GM21723 (cell line): ENCODE results near the gene DAB2.
A peak's percentile ranks its signal among the peaks of the same experiment; 100 is the strongest.

Source experiments
- ATAC-seq: cut with Tn5 transposase; IDR thresholded peaks from one replicate; pipeline ENCODE4 v1.9.1; 2021; ENCODE audit warnings: mild to moderate bottlenecking, moderate library complexity; ENCODE audit not compliant: unreplicated experiment

Gene DAB2

DNA sequence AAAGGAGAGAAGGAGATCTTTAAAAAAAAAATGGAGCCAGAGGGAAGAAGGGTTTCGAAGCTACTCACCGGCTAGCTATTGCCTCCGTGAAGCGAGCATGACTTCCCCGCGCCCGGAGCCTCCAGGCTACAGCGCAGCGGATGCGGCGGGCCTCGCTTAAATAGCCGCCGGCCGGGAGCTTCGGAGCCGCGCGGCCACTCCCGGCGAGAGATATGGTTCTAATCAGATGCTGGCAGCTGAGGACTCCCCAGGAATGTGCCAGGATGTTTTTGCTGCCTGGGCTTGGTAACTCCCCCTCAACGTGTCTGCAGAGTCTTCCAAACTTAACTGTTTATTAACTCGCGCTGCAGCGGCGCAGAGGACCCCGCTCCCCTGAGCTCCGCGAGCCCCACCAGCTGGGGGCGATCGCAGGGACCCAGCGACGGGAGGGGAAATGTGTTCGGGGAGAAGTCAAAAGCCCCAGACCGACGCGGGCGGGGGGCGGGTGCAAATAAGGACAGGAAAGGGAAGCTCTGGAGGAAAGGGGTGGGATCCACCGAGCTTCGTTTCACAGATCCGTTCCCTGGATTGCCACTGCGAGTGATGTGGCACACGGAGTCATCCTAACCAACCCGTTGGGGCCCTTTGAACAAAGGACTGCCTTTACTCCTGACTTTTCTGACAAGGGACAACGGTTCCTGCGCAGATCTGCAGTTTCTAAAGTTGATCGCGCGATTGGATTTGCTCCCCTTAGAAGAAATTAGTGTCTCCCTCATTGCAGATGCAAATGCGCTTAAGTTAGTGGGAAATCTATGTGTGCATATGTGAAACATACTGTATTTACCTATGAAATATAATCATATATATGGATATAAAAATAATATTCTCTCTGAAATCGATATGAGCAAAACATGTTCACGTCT, at the start of gene DAB2:
Gene DAB2, minus strand, starts transcription at position 245 of the 902 bp plus-strand sequence. CDS start 30,660 bp downstream, outside the sequence.
- ATAC-seq = peak; percentile 57

DNA sequence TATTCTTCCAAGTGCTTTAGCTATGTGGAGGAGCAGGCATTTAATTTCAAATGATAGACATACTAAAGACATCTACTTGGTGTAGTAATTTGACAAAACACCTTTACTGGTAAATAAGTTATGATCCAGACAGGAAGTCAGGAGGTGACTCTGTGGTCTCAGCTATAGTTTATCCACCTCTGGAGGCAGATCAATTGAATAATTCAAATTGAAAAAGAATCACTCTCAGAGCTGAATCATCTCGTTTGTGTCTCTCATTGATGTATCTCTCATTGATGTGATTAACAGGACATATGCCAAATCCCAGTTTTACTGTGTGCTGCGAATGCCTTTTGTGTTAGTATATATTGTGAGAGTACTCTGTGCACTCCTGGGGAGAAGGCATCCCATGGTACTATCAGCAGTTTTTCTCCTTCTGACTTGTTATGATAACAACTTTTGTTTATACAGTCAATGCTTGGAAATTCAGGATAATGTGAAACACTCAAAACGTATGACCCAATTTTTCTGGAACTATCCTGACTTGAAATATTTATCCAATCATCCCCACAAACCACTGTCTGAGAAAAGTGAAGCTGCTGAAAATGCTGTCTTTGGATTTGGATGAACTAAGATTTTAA, 48.5 kb upstream of the DAB2 start:
- ATAC-seq = no peak

DNA sequence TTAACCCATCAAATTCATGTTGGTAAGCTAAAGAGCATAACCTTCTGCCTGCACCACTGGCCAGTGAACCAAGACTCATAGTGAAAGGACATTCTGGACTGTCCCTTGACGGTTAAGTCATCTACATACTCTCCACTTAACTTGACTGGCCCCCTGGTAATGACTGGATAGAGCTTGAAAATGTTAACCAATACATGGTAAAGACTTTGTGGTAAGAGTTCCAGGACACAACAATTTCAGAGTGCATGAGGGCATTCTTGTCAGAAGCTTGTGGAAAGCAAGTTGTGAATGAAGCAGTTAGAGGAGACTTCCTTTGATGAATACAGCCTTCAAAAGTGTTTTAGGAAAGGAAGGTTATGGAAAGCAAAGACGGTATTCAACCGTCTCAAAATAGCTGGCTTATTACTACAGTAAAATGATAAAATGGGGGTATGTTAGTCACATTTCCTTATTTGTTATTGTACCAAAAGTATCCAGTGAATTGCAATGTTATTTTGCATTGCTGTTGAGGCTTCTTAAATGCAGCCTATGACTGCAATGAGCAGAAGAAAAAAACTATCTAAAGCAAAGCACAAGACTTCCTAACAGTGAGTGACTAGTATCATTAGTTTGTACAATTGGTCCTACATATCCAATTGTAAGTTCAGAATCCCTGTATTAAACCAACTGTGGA, 47.2 kb upstream of the DAB2 start:
- no peak for ATAC-seq

DNA sequence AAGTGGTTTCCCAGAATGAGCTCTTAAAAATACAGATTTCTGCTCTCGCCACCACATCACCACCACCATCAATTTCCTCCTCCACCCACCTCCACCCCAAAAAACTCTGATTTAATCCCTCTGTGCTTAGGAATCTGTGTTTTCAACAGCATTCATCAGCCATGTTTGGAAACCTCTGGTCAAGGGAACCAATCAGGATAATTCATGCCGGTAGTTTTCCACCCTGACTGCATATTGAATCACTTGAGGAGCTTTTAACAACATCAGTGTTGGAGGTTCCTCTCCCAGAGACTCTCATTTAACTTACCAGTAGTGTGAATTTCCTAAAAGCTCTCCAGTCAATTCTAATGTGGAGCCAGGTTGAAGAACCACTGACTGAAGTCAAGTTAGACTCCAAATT, 46.0 kb upstream of the DAB2 start:
- no peak for ATAC-seq

DNA sequence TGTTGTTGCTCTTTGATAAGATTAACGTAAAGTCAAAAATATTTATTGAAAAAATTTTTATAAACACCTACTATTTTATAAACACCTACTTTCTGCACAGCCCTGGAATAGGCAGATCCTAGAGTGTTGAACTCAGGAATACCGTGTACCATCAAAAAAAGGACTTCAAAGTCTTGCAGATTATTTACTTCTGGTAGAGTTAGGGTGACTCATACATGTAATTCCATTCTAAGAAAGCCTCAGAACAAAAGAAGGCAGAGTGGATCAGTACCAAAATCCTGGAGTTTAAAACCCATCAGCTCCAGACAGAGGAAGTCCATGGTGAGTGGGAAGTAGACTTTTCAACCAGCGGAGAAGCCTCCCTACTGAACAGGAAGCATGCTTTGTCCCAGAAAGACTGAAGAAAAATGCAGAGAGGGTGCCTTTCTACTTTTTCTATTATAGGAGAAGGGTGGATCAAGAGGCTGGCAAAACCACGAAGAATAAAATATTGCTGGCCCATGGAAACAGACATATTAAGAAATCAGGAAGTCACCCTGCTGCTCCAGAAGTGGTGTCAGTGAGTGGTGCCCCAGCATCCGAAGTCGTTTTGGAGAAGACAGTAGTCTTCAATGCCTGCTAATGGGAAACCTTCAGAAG, 45.1 kb upstream of the DAB2 start:
- no peak for ATAC-seq

DNA sequence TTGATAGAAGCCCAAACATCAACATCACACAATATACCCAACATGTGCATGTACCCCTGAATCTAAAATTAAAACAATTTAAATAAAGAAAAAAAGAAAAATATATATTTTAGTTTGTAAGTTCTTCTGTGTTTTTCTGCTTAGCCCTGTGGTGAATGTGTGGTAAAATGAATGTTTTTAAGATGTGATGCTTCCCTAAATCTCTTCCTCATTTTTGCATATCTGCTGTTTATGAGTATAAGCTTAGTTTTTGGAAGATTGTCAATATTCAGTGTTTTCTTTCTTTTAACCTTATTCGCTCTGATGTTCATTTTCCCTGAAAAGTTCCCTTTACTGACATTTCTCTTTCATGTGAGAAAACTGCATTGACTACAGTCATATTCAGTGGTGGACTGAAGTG, 44.4 kb upstream of the DAB2 start:
- no peak for ATAC-seq

DNA sequence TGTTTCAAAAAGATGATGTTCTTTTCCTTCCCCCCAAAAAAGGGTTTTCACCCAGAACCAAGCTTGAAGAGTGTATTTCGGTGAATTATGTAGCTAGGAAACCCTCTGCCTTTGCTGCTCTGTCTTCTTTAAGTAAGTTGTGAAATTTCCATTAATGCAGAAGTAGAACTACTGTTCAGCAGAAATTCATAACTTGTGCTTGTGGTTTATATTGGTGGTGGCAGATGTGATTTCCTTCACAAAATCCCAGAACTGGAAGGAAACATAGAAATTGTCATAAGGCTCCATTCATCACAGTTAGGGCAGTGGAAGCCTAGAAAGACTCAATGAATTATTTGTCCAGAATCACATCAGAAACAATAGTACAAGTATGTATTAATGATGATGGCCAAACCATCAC, 42.1 kb upstream of the DAB2 start:
- ATAC-seq = no peak

DNA sequence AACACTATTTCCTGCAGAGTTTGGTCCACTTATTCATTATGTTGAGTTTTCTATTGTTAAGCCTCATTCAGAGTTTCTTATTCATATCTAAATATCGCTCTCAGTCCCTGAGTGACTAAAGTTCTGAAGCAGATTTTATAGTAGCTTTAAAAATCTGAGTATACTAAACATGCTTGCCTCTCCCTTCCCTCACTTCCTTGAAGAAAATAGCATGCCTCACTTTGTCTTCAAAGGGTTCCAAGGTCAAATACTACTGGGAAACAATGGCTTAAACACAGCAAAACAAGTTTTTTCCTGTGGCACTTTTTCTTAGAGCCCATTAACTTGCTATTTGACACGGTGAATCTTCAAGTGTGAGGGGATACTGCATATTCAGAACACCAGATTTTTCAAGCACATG, 41.1 kb upstream of the DAB2 start:
- no peak for ATAC-seq

DNA sequence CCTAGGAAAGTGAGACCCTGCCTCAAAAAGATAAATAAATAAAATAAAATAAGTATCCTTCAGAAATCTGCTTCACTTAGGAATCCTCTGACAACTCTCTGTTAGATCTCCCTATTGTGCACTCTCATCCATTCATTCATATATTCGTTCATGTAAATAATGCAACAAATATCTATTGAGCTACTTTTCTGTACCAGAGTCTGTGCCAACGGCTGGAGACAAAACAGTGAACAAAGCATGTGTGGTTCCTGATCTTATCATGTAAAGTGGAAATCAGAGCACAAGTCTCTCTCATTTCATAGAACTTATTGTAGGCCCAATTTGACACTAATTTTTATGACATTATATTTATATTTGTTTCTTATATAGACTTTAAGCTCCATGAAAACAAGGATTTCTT, 40.3 kb upstream of the DAB2 start:
- no peak for ATAC-seq

DNA sequence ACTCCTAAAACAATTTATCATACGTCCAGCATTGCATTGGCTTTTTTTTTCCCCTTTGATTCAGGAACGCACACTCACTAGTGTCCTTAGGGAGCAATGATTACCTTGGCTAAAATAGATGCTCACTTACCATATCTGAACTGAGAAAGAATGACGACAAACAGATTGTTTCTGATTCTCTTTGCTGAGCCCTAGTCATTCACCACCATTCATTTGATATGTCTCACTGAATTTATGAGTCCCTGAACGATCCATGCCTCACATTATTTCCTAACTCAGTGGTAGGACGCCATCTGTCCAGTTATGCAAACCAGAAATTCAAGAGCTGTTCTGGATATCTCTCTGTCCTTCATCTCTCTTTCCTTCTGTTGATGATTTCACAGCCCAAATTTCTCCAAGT, 39.3 kb upstream of the DAB2 start:
- no peak for ATAC-seq

DNA sequence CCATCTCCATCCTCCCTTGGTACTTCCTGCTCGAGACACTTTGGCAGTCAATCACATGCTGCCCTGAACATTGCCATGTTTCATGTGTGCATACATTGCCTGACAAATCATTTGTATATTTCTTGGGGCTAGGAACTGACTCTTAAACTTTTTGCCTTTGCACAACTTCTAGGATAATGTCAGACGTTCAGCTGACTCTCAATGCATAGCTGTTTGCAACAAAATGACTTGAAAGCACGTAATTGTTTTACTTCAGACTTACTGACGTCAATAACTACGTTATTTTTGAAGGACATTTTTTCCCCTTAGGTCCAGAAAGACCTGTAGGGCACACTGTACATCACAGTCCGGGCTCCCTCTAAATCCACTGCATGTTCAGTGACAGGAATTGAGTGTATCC, 37.4 kb upstream of the DAB2 start:
- ATAC-seq = no peak

DNA sequence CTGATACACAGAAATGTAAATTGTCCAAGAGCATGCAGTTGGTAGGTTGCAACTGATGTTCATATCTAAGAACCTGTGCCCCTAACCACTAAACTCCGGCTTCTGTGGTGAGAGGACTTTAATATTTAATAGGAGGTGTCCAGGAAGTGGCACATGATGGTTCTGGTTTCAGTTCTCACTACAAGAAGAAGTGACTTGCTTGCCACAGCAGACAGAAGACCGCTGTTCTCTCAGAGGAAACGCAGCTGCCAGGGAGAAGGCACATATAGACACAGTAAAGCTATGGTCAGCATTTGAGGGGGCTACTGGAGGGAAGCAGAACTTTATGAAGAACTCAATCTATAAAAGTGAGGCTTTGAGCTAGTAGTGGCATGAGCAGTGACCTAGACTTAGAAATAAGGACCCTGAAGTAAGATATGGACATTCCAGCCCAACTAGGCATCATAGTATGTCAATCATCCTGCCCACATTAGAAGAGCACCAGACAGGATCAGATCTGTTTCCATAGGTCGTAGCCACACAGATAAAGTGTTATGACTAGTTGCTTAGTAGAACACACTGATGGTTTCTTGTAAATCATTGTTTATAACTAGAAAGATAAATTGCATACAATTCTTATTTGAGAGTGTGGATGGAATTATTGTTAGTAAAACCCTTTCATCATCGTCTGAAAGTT, 36.4 kb upstream of the DAB2 start:
- ATAC-seq = no peak

DNA sequence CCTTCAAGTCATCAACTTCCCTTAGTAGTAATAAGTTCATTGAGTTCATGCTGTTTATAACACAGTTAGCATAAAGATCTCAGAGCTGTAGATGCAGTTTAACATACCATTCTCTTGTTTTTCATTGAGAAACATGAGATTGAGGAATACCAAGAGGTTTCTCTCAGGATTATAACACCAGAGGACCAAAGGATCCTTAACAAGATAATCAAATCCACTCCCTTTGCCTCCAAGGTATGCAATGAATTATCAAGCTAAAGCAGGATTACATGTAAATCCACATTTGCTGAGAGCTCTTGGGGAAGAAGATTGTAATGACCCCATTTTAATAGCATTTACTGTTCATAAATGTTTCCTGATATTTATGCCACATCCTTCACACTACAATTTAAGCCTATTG, 35.1 kb upstream of the DAB2 start:
- no peak for ATAC-seq

DNA sequence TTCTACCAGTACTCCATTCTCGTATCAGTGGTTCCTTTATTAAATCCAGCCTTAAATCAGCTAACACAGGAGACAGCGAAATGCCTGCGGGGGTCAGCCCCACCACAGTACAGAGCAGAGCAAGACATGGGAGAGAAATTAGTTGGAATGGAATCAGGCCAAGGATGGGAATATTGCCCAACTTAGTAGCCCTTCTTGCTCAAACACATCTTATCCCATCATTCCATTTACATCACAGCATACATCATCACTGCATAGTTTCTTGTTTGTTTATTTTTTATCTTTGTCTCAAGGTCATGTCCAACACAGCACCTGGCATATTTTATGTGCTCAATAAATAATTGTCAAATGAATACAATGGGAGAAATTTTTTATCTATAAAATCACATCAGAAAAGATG, 34.3 kb upstream of the DAB2 start:
- ATAC-seq = no peak

DNA sequence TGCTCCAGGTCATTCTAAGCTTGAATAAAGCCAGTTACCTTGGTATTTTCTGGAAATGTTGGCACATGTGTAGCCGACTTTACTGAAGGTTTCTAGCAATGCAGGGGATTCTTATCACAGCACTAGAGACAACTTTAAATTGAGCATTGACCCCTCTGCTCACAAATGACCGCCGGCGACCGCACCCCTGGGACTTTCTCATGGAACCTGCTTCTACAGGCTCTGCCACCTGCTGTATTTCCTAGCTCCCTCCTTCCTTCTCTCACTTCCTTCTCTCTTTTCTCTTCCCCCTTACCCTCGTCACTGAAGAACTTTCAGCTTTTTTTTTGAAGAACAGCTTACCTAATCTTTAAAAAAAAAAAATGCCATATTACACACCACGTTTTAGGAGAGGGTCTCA, 30.9 kb upstream of the DAB2 start:
- no peak for ATAC-seq

DNA sequence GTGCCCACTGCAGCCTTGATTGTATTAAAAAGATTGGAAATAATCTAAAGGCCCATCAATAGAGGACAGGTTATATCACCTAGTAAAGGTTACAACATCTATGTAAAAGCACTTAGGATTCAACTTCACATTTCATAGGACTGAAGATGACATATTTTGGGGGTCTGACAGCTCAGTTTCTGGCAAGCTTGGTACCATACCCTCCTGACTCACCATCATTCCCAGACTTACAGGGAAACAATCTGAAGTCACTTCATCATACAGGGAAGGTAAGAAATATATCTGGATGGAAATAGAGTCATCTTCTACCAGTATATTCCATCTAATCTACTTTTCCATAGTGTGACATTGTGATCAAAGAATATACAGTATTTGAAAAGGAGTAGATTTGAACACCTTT, 28.8 kb upstream of the DAB2 start:
- ATAC-seq = no peak

DNA sequence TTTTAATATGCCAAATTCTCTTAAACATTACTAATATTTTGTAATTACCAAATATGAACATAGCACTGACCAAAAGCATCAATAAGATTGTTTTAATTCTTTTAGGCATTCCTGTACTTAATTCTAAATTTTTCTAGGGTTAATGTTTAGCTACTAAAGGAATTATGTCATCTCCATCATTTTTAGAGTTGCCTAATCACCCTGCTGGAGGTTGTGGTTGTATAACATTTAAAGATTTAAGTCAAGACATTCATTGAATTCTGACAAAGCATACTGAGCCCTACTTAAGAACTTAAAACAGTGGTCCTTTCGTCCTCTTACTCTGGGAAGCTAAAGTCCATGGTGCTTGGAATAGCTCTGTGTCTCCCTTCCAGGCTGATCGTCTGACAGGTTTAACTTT, 28.1 kb upstream of the DAB2 start:
- ATAC-seq = no peak

DNA sequence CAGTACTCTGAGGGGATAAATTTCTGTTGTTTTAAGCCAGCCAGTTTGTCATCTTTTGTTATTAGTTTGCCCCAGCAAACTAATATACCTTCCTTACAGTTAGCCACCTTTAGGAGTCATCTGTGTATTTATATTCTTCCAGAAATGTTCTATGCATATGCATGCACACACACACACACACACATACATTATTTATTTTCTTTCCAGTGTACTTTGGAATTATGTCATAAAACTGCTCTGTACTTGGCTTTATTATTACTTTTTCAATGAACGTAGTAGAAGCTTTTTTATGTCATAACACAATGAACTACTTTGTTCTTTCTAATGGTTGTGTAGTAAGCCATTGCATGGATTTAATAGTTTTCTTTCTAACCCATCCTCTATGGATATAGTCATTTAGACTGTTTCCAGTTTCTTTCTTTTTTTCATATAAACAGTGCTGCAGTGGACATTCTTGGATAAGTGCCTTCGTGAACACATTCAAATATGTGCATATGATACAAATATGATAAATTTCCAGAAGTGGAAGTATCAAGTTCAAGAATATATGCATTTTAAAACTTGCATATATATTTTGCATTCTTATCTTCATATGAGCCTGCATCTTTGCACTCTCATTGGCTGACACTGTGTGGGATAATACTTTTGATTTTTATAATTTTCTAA, 26.6 kb upstream of the DAB2 start:
- ATAC-seq = no peak

DNA sequence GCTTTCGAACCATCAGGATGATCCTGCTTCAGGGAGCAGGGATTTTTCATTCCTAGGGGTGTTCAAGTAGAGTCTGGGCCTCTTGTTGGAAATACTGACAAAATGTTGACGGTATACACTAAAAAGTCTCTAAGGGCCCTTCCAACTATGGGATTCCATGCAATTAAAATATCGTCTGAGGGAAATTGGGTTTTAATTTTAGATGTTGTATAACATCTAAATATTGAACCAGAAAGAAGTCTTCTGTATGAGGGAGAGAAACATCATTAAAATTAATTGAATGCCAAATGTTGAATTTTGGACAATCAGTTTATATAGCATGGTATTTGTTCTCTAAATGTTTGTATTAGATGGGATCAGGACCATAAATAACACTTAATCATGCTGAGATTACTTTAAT, 25.7 kb upstream of the DAB2 start:
- no peak for ATAC-seq

DNA sequence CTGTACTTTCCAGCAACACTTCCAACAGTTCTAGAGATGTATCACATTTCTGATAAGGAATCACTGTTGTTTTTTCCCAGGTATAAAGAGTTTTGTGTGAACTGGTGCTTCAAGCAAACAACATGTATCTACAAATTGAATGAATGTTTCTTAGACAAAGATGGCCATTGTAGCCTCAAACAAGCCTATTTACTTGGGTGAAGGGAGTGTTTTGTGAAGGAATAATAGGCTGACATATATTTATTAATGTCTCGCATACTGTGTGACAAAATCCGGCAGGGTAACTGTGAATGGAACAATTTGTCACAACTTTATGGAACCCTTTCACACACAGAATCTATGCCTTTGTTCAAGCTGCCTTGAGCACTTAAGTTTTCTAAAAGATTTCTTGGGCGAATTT, 24.8 kb upstream of the DAB2 start:
- ATAC-seq = no peak
